HG02759 (cell line): ENCODE data around the gene TADA3.

Experiments used
- ATAC-seq: cut with Tn5 transposase; IDR thresholded peaks from one replicate; pipeline ENCODE4 v1.9.1; 2021; ENCODE audit warnings: mild to moderate bottlenecking, moderate library complexity; ENCODE audit not compliant: unreplicated experiment

TADA3 gene

DNA sequence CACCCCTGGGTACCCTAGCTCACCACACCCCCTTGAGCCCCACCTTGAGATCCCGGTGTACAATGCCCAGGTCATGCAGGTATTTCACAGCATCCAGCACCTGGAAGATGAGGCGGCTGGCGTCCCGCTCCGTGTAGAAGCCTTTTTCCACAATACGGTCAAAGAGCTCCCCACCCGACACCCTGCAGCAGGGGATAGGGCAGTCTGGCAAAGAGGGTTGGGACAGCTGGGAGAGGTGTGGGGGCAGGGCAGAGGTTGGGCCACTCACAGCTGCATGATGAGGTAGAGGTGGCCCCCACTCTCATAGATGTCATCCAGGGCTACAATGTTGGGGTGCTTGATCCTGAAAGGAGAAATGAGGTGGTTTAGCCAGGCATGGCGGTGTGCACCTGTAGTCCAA lies 29.4 kb downstream of the TADA3 start:
- ATAC-seq, result no peak

DNA sequence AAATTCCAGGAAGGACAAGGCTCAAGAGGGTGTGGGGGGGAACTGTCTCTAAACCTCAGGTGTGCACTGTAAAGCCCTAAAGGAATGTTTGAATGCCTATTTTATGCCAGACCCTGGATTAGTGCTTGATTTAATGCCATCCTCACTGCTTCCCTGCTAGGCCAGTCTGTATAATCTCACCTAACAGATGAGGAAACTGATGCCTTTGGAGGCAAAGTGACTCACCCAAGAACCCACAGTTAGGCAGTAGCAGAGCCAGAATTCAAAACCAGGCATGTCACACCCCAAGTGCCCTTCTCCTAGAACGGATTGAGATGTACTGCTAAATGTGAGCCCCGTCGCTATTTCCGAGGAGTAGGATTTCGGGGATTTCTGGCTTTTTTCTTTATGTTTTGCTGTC lies 30.4 kb downstream of the TADA3 start:
- ATAC-seq, result no peak

DNA sequence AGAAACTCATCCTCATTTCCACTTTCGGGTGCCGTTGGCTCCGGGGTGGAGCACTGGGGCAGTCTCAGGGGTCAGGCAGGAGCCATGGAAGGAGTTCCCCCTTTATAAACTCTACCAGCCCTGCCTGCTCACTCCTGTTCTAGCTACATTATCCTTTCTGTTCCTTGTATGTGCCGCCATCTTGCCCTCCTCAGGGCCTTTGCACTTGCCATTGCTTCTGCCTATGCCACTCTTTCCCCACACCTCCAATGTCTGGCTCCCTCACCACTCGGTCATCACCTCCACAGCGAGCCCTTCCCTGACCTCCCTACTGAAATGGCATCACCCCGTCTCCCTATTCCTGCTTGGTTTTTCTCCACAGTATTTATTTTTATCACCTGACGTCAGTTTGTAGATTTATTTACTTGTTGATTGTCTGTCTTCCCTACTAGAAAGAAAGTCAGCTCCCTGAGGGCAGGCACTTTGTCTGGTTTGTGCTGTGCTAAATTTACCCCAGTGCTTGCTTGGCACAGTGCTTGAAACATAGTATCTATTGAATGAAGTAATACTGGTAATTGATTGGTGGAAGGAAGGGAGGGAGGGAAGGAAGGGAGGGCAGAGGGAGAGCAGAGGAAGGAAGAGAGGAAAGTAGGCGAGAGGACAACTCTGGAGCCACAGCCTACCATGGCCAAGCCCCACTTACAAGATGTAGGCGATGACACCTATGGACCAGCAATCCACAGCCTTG lies 31.3 kb downstream of the TADA3 start:
- no peak for ATAC-seq

DNA sequence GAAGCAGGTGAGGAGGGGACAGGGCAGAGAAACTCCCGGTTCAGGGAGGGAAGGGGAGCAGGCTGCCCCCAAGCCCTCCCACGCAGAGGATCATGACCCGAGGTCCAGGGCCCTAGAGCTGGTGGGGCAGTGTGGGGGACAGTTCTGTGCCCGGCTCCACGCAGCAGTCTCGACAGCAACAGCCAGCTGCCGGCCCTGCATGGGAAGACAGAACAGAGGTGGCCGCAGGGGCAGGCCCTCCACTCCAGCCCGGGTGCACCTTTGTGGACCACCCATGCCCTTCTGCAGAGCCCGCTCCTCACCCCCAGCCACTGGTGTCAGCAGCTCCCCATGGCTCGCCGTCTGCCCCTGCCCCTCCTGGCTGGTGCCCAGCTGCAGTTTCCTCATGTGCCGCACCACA lies 34.8 kb downstream of the TADA3 start:
- ATAC-seq, result no peak

DNA sequence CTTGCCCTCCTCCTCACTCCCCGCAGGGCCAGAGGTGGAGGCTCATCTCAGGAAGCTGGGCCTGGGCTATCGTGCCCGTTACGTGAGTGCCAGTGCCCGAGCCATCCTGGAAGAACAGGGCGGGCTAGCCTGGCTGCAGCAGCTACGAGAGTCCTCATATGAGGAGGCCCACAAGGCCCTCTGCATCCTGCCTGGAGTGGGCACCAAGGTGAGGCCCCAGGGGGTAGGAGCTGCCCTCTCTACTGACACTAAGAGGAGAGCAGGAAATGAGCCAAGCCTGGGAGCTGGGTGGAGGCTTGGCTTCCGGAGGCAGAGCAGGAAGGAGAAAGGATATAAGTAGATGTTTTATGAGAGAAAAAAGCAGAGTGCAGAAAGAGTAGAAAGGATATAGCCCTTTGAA lies 37.6 kb downstream of the TADA3 start:
- no peak for ATAC-seq

DNA sequence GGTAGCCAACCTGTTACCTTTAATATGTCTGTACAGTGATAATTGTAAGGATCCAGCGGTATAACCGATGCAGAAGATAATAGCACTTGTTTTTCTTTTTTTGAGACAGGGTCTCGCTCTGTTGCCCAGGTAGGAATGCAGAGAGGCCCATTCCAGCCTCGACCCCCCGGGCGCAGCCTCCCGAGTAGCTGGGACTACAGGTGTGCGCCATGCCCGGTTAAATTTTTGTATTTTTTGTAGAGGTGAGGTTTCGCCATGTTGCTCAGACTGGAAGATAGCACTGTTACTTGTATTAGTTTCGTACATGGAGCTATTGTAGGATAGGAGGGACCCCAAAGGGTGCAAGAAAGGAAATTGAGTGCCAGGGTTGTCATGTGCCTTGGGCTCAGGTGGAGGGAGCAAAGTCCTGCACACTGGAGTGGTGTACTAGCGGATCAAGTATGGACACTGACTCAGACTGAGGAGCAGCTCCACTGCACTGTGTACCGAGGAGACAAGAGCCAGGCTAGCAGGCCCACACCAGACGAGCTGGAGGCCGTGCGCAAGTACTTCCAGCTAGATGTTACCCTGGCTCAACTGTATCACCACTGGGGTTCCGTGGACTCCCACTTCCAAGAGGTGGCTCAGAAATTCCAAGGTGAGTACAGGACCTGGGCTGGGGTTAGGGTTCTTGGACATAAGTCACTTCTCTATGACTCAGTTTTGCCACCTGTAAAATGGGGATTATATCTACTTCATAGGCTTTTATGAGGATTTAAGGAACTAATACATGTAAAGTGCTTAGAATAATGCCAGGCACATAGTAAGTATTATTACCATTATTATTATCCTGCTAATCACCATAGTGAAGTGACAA lies 41.5 kb downstream of the TADA3 start:
- ATAC-seq, result no peak

DNA sequence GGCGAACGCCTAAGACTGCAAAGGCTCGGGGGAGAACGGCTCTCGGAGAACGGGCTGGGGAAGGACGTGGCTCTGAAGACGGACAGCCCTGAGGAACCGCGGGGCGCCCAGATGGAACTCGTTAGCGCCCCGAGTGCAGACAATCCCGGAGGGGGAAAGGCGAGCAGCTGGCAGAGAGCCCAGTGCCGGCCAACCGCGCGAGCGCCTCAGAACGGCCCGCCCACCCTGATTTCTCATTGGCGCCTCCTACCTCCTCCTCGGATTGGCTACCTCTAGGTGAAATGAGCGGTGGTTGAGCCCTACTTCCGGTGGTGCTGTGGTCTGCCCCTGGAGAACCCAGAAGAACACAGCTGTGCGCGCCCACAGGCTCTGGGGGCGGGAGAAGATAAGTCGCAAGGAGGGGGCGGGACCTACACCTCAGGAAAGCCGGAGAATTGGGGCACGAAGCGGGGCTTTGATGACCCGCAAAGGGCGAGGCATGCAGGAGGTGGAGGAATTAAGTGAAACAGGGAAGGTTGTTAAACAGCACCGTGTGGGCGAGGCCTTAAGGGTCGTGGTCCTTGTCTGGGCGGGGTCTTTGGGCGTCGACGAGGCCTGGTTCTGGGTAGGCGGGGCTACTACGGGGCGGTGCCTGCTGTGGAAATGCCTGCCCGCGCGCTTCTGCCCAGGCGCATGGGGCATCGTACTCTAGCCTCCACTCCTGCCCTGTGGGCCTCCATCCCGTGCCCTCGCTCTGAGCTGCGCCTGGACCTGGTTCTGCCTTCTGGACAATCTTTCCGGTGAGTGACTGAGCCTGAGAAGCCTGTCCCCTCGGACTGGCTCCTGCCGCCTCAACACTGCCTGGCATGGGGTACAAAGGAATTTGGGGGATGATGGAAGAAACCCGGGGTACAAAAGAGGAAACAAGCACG lies 42.4 kb downstream of the TADA3 start, which contains the start of gene OGG1:
Gene OGG1, plus strand, starts transcription at position 308 of the 911 bp plus-strand sequence. Its CDS starts 335 bp downstream, at position 643.
- peak; percentile 90 for ATAC-seq

DNA sequence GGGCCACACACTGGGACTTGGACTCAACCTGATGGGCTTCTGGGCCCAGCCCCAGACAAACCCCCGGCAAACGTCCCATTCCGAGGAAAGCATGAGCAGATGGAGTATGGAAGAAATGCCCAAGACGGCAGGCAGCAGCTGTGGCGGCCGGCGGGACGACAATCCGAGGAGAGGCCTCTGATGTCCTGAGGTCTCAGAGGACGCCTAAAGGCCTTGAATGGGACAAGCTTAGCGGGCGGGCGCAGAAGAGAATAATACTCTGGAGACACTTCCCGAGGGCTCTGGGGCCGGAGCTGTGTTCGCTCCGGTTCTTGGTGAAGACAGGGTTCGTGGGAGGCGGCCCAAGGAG lies 43.0 kb downstream of the TADA3 start:
- ATAC-seq, result no peak

DNA sequence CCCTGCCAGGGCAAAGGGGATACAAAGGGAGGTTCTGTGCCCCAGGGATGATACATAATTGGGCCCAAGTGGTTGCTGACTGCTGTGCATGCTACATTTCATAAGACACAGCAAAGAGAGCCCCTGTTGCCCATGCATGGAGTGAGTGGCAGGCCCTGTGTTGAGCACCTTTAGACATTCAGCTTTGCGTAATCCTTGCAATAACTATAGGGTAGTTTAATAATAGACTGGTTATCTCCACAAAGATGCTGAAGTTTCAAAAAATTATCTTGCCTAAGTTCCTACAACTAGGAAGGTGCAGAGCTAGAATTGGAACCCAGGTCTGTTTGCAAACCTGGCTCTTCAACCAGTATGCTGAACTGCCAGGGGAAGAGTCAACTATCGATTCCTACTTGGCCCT lies 44.2 kb downstream of the TADA3 start:
- ATAC-seq, result no peak

DNA sequence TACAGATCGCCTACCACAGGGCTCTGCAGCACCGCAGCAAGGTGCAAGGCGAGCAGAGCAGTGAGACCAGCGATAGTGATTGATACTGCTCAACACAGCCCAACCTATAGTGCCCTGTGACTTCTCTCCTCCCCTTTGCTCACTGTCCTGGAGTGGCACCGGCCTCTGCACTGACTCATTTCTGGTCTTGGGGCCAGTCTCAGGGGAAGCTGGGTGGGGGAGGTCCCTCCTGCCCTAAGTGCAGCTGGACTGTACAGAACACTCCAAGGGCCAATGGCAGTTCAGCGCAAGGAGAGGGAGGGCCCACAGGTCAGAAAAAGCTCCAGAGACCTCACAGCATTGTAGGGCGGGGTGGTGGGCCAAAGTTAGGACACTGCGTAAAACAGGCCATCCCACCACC lies 45.0 kb downstream of the TADA3 start:
- ATAC-seq, result no peak

DNA sequence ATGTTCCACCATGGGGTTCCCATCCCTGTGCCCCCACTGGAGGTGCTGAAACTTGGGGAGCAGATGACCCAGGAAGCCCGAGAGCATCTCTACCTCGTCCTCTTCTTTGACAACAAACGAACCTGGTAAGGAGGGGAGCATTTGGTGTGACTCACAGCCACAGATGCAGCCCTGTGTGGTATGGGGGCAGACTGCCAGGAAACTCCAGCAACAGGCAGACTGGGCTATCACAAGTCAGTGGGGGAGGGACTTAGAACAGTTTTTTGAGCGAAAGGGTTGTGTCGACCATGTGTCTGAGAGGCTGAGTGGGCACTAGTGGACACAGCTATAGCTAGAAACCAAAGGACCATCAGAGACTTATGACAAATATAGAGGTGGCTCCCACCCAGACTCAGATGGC lies 45.9 kb downstream of the TADA3 start:
- no peak for ATAC-seq

DNA sequence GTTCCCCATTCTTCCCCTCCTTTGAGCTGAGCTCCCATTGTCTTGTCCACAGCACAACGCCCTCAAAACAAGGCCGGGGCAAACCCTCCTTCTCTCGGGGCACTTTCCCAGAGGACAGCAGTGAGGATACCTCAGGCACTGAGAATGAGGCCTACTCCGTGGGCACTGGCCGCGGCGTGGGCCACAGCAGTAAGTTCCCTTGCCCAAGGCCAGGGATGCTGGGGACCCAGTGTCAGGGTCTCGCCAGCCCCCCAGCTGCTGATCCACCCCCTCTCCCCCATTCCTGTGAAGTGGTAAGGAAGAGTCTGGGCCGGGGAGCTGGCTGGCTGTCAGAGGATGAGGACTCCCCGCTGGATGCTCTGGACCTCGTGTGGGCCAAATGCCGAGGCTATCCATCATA lies 46.8 kb downstream of the TADA3 start:
- ATAC-seq, result no peak

DNA sequence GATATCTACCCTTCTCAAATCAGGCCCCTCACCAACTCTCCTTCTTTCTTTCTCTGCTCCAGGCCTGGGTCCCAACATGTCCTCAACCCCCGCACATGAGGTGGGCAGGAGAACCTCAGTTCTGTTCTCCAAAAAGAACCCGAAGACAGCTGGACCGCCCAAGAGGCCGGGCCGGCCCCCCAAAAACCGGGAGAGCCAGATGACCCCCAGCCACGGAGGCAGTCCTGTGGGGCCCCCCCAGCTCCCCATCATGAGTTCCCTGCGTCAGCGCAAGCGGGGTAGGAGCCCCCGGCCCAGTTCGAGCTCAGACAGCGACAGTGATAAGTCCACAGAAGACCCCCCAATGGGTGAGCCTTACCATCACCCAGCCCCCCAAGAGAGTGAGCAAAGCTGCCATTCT lies 48.1 kb downstream of the TADA3 start:
- no peak for ATAC-seq

DNA sequence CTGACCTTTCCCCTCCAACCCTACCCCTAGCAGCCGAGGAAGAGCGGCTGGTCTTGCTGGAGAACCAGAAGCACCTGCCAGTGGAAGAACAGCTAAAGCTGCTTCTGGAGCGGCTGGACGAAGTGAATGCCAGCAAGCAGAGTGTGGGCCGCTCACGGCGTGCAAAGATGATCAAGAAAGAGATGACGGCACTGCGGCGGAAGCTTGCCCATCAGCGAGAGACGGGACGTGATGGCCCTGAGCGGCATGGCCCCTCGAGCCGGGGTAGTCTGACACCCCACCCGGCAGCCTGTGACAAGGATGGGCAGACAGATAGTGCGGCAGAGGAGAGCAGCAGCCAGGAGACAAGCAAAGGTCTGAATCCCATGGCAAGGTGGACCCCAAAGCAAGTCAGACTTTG lies 48.7 kb downstream of the TADA3 start:
- no peak for ATAC-seq

DNA sequence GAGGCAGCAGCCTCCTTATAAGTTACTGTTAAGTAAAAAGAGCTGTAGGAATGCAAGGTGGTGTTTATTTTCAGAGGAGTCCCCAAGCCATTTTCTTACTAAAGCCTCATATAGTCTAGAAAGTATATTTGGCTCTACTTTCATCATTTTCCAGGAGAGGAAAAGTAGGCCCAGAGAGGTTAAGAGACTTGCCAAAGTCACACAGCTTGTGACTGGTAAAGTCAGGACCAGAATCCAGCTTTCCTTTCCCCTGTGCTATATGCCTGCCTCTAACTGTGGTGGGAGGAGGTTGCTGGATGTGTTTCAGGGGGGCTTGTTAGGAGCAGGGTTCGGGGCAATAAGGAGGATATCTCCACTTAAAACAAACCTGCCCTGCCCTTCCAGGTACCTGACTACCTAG lies 49.7 kb downstream of the TADA3 start:
- no peak for ATAC-seq

DNA sequence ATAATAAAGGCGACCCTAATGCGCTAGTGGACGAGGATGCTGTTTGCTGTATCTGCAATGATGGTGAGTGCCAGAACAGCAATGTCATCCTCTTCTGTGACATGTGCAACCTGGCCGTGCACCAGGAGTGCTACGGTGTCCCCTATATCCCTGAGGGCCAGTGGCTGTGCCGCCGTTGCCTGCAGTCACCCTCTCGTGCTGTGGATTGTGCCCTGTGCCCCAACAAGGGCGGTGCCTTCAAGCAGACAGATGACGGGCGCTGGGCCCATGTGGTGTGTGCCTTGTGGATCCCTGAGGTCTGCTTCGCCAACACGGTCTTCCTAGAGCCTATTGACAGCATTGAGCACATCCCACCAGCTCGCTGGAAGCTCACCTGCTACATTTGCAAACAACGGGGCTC lies 53.1 kb downstream of the TADA3 start:
- ATAC-seq, result no peak

DNA sequence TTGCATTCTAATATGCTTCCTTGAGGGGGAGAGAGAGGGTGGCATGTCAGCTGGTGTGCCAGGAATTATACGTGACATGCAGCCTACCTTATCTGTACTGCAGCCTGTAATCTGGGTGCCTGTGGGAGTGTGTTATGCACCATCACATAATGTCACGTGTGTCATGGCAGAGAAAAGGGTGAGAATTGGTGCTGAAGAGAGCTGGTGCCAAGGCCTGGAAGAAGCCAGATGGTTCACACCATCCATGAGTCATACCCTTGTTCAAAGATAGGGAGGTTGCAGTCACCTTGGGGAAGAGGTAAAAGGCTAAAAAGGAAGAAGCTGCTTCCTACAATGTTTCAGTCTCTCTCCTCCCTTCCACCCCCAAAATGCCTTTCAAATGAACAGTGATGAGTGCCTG lies 55.4 kb downstream of the TADA3 start:
- no peak for ATAC-seq

DNA sequence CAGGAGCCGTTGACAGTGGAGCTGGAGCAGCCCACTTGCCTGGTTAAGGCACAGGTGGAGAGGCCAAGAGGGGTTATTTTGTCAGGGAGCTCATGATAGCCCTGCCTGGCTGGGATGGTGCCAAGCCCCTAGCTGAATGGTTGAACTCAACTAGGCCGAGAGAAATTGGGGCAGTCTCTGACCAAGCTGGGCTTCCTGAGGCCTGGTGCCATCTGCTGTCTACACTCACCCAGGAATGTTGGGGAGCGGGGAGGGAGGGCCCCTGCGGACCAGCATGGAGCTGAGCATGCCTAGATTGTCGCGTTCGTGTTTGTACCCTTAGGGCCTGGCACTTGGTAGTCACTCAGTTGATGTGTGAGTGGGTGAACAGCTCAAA lies 59.5 kb downstream of the TADA3 start:
- ATAC-seq, result no peak

DNA sequence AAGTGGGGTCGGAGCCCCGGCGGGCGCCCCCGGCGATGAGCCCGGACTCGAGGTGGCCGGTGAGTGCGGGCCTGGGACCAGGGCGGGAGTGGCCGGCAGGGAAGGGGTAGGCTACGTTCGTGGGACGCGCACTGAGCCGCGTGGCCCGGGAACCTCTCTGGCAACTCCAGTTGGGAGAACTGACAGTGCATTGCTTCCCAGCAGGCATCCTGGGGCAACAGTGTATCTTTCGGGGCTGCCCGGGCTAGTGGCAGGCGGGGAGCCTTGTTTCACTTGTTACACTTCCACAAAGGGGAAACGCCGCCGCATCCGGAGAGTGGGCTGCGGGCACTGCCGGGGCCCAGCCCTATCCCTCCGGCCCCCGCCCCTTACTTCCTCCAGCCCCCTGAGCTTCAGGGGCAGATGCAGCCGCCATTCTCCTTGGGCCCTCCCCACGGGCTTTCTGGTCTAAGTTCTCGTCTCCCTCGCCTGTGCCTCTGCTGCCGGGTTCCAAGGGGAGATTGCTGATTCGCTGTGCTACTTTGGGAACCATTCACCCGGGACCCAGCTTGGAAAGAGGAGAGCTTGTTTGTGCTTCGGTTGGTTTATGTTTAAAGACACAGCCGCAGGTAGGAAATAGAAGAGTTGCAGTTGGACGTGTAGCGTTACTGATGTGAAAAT lies 60.1 kb downstream of the TADA3 start:
- peak; percentile 10 for ATAC-seq

DNA sequence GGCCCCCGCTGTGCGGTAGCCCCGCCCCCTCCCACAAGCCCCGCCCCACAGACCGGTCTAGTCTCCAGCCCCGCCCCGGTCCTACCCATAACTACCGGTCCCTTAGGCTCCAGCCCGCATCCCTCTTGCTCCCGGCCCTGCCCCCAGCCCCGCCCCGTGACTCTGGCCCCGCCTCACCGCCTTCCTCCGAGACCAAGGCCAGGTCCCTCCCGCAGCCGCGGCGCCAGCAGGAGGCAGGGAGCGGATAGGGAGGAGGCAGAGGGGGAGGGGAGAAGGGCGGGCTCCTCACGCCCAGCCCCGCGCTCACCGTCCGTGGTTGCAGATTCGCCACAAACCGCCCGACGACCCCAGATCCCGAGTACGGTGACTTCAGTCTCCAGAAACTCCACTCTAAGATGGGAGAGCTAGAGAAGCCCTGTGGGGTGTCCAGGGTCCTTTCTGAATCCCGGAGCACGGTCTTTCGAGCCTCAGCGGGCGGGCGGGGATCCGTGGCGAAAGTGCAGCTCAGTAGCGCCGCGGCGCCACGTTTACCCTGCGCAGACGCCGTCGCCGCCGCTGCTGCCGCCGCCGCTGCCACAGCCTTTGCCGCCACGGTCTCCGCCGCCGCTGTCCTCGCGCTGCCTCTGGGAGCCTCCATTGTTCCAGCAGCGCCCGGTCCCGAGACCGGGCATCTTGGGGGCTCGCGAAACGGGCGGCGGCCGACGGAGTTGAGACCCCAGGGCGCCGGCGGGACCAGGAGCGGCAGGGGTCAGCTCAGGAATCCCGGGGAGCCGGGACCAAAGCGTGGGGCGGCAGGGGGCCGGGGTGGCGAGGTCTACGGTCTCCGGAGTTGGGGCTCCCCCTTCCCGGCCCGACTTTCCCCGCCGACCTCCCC lies 60.8 kb downstream of the TADA3 start, which contains the start of gene BRPF1:
Gene BRPF1, plus strand, starts transcription at position 530 of the 874 bp plus-strand sequence. CDS start 2,406 bp downstream, outside the sequence.
- ATAC-seq, result peak; percentile 95
